AG10803 (cell line): ENCODE results near the gene LMBR1.
A peak's percentile ranks its signal among the peaks of the same experiment; 100 is the strongest.

Experiments
- DNase-seq: peaks from one replicate; pipeline ENCODE4 v3.0.0; 2010; ENCODE audit warnings: low read depth
- H3K4me3 ChIP-seq: 2 replicates; pipeline ENCODE4 v1.5.1; 2011; ENCODE audit warnings: mild to moderate bottlenecking, low read length, control low read depth
- CTCF ChIP-seq: conservative IDR thresholded peaks from 2 replicates; pipeline ENCODE4 v1.5.1; 2011; ENCODE audit warnings: mild to moderate bottlenecking, low read length, control low read depth, inconsistent platforms

LMBR1 gene

GRCh38 chr7:156777364-156778069, 115.5 kb downstream of the LMBR1 start:
- no peak for TF ChIP-seq CTCF
- H3K4me3 ChIP-seq: no peak overlapping the region
- DNase-seq: no peak

DNA sequence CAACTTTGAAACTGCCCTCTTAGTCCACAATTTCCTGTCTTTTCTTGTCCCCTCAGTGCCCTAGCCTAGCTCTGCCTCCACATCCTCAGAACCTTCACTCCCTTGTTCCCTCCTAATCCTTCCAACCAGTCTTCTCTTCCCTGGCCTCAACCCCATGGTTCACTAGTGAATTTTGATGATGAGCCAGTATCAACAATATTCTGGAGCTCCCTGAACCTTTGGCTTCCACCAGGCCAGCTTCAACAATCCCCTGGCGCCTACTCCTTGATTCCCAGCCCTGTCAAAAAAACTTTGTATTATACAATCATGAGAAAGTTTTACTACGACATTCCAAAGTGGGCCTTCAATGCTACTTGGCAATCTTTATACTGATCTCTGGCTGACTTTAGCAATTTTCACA, 116.5 kb downstream of the LMBR1 start:
- no peak for TF ChIP-seq CTCF
- H3K4me3 ChIP-seq: no peak overlapping the region
- DNase-seq: no peak

DNA sequence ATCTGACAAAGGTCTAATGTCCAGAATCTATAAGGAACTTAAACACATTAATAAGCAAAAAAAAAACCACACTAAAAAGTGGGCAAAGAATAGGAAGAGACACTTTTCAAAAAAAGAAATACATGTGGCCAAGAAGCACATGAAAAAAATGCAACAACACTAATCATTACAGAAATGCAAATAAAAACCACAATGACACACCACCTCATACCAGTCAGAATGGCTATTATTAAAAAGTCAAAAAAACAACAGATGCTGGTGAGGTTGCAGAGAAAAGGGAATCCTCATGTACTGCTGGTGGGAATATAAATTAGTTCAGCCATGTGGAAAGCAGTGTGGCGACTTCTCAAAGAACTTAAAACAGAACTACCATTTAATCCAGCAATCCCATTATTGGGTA, 119.0 kb downstream of the LMBR1 start:
- no peak overlapping the region for H3K4me3 ChIP-seq
- peak; percentile 72 for DNase-seq
- TF ChIP-seq CTCF: no peak

DNA sequence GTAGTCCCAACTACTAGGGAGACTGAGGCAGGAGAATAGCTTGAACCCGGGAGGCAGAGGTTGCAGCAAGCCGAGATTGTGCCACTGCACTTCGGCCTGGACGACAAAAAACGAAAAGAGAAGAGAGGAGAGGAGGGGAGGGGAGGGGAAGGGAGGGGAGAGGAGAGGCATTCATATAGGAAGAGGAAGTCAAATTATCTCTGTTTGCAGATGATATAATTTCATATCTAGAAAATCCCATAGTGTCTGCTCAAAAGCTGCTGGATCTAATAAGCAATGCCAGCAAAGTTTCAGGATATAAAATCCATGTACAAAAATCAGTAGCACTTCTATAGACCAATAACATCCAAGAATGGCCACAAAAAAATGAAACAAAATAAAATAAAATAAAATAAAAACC, 120.3 kb downstream of the LMBR1 start:
- DNase-seq: no peak
- H3K4me3 ChIP-seq: no peak overlapping the region
- no peak for TF ChIP-seq CTCF

GRCh38 chr7:156768698-156769472, 124.1 kb downstream of the LMBR1 start:
- no peak overlapping the region for H3K4me3 ChIP-seq
- no peak for DNase-seq
- no peak for TF ChIP-seq CTCF

DNA sequence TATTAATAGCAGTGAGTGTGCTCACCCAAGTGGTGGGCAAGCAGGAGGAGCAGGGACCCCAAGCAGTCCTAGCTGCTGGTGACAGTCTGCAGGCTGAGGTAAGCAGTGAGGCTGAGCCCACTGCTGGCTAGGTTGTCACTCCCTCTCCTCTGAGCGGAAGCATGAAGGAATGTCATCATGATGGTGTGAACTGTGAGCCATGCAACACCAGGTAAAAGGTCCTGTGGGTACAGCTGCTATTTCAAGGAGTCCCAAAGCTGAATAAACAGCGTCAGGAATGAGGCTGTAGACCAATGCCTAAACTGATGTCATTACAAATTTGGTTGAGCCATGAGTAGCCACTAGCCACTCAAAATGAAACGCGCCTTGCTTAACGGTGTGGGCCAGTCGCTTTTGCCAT, 126.3 kb downstream of the LMBR1 start:
- no peak for DNase-seq

More for the DNA sequence above, 126.3 kb downstream of the LMBR1 start:
- no peak overlapping the region for H3K4me3 ChIP-seq
- TF ChIP-seq CTCF: no peak
